Gastroesophageal sphincter (tissue), 4 donors: ENCODE data around the gene FRMD5. TPM values are rescaled to one million over a fixed set of nuclear protein-coding genes. Genes with fewer than 3 reads are reported as not detected.
"Not testable (repeated sequence)": the region's sequence is repeated elsewhere in the genome, so short reads cannot be mapped to it uniquely, and the experiment has no call there.

Experiments
- ATAC-seq: fragments of 150-250 bp; one replicate; pipeline ENCODE4 v1.9.1; 2016; ENCODE audit warnings: mild to moderate bottlenecking, moderate library complexity
- H3K27ac ChIP-seq, 4 donors: fragments of 200-600 bp; sonication (generic) in 3 of 4; 1 replicate in 3 of 4; 2 replicates in 1 of 4; pipeline ENCODE4 v1.5.1; 2016 to 2019
- H3K27me3 ChIP-seq: fragments of 200-600 bp; sonication (generic); one replicate; pipeline ENCODE4 v1.5.1; 2019
- H3K36me3 ChIP-seq, 2 donors: fragments of 200-600 bp; sonication (generic); one replicate each; pipeline ENCODE4 v1.5.1; 2019; ENCODE audit warnings: control low read depth in 1 of 2
- H3K4me1 ChIP-seq, 3 donors: fragments of 200-600 bp; sonication (generic); 1 replicate in 2 of 3; 2 replicates in 1 of 3; pipeline ENCODE4 v1.5.1; 2016 to 2019; ENCODE audit warnings: control low read depth in 2 of 3
- H3K4me3 ChIP-seq, 2 donors: fragments of 200-600 bp; sonication (generic); one replicate each; pipeline ENCODE4 v1.5.1; 2019; ENCODE audit warnings: mild to moderate bottlenecking in 1 of 2, moderate library complexity in 1 of 2
- H3K9me3 ChIP-seq, 3 donors: fragments of 200-600 bp; sonication (generic); one replicate each; pipeline ENCODE4 v1.5.1; 2017 to 2019; ENCODE audit warnings: control low read depth in 2 of 3
- EP300 ChIP-seq: sonication (generic); formaldehyde crosslinking; IDR thresholded peaks from one replicate; pipeline ENCODE4 v1.6.1; 2017; ENCODE audit warnings: antibody characterized with exemption, mild to moderate bottlenecking
- POLR2A ChIP-seq, 2 donors: fragments of 450-650 bp; IDR thresholded peaks; one replicate each; pipeline ENCODE4 v1.6.1; 2017; ENCODE audit warnings: antibody characterized with exemption in 2 of 2, mild to moderate bottlenecking in 2 of 2, moderate library complexity in 1 of 2
- POLR2AphosphoS5 ChIP-seq: sonication (generic); formaldehyde crosslinking; IDR thresholded peaks from one replicate; pipeline ENCODE4 v1.6.1; 2017; ENCODE audit warnings: antibody characterized with exemption
- WGBS, 2 donors: methylation state at CpG; one replicate each; pipeline ENCODE4 v1.1.5; 2018; ENCODE audit warnings: low coverage in 1 of 2; 5-methylcytosine and 5-hydroxymethylcytosine counted together
- total RNA-seq, 4 donors: library from RNA; depleted of rRNA; stranded (reverse); fragments of >200 nt; gene quantifications; one replicate each; pipeline ENCODE4 v1.1.0, GENCODE V29; 2016
- TF ChIP-seq, protein P1 (sequence below), 4 experiments: fragments of 200-600 bp in 2 of 4; fragments of 450-650 bp in 2 of 4; sonication (generic) in 1 of 4; IDR thresholded peaks; one replicate each; pipeline ENCODE4 v1.5.1; 2017 to 2019; ENCODE audit warnings: antibody characterized with exemption in 4 of 4, mild to moderate bottlenecking in 2 of 4, moderate library complexity in 2 of 4

FRMD5 gene
- total RNA-seq, 4 donors from 2014 or later: 0.47 to 1.2 (median 0.90) TPM

DNA sequence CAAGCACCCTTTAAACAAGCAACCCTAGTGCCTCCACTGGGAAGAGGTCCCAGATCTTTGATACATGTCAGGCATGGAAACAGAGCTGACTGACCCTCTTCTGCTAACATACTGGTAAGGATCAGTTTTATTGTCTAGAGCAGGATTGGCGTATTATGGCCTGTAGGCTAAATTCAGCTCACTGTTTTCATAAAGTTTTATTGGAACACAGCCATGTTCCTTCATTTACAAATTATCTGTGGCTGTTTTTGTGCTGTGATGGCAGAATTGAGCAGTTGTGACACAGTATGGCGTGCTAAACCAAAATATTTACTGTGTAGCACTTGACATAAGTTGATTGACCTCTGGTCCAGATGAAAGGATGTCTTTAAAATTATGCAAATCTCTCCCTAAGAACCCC lies 323.2 kb downstream of the FRMD5 start:
- H3K9me3 ChIP-seq: no peaks in the 10 kb centered on the region
- ATAC-seq: no peak
- TF ChIP-seq POLR2A (IDR thresholded peaks at IDR 0.05): no peak
- TF ChIP-seq, protein P1, sequence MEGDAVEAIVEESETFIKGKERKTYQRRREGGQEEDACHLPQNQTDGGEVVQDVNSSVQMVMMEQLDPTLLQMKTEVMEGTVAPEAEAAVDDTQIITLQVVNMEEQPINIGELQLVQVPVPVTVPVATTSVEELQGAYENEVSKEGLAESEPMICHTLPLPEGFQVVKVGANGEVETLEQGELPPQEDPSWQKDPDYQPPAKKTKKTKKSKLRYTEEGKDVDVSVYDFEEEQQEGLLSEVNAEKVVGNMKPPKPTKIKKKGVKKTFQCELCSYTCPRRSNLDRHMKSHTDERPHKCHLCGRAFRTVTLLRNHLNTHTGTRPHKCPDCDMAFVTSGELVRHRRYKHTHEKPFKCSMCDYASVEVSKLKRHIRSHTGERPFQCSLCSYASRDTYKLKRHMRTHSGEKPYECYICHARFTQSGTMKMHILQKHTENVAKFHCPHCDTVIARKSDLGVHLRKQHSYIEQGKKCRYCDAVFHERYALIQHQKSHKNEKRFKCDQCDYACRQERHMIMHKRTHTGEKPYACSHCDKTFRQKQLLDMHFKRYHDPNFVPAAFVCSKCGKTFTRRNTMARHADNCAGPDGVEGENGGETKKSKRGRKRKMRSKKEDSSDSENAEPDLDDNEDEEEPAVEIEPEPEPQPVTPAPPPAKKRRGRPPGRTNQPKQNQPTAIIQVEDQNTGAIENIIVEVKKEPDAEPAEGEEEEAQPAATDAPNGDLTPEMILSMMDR (IDR thresholded peaks at IDR 0.05): no peak
- H3K36me3 ChIP-seq: peaks cover 0 to 20% of the 10 kb centered on the region in 2 donors
- H3K4me3 ChIP-seq: no peak overlapping the region
- no peak overlapping the region for H3K27ac ChIP-seq
- no peaks in the 10 kb centered on the region for H3K27me3 ChIP-seq
- WGBS, 2 donors: 83 to 100% methylated on average over 2 of the region's 2 CpGs
- no peaks in the 10 kb centered on the region for H3K4me1 ChIP-seq

DNA sequence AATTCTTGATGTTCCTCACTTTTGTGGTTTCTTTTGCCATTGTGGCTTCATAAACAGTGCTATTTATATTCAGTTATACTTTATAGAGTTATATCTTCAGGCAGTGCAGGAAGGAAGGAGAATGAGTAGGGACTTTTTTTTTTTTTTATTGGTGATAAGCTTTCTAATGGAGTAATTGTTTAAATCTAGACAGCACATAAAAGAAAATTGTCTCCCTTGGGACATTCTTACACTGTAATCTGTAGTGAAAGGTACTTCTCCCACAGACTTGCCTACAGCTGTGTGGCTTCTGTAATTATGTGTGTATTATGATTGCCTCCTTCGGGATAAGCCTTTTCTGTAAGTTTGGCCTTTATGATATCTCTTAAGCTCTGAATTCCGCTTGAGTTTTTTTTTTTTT lies 326.7 kb downstream of the FRMD5 start:
- TF ChIP-seq, protein P1 (IDR thresholded peaks at IDR 0.05): no peak
- TF ChIP-seq EP300: no peak
- TF ChIP-seq POLR2AphosphoS5: no peak
- no peak for TF ChIP-seq POLR2A (IDR thresholded peaks at IDR 0.05)
- H3K36me3 ChIP-seq: peaks cover 0 to 24% of the 10 kb centered on the region in 2 donors
- no peak overlapping the region for H3K27ac ChIP-seq
- H3K4me3 ChIP-seq: no peak overlapping the region
- 79 to 80% methylated on average over 1 to 2 of the region's 2 CpGs for WGBS, 2 donors
- H3K9me3 ChIP-seq: no peaks in the 10 kb centered on the region
- H3K27me3 ChIP-seq: no peaks in the 10 kb centered on the region
- no peaks in the 10 kb centered on the region for H3K4me1 ChIP-seq
- ATAC-seq: no peak

DNA sequence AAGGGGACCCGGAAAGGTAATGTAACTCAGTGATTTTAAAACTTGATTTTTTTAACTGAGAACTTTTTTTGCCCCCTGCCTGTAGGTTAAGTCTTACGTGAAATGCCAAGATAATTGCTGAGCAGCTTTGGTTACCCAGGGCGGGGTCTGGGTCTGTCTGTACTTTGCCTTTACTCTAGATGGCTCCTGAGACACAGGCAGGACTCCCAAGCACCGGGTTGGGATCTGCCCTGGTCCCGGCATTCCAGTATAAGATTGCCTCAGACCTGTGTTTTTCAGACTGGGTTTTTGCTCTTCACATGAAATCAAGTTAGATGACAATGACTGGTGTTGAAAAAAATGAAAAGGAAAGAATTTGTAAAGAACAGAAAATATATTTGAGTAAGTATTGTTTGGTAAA lies 328.0 kb downstream of the FRMD5 start:
- Histone ChIP-seq H3K27me3 (no peaks in the 10 kb centered on the region), H3K9me3 (no peaks in the 10 kb centered on the region), H3K27ac (no peak overlapping the region), H3K4me1 (no peaks in the 10 kb centered on the region), H3K36me3 (peaks cover 0 to 35% of the 10 kb centered on the region in 2 donors), H3K4me3 (no peak overlapping the region)
- ATAC-seq: no peak
- WGBS, 2 donors: 82 to 93% methylated on average over 3 to 5 of the region's 5 CpGs
- TF ChIP-seq POLR2AphosphoS5: no peak
- no peak for TF ChIP-seq EP300
- TF ChIP-seq, protein P1 (IDR thresholded peaks at IDR 0.05): no peak
- TF ChIP-seq POLR2A (IDR thresholded peaks at IDR 0.05): no peak

DNA sequence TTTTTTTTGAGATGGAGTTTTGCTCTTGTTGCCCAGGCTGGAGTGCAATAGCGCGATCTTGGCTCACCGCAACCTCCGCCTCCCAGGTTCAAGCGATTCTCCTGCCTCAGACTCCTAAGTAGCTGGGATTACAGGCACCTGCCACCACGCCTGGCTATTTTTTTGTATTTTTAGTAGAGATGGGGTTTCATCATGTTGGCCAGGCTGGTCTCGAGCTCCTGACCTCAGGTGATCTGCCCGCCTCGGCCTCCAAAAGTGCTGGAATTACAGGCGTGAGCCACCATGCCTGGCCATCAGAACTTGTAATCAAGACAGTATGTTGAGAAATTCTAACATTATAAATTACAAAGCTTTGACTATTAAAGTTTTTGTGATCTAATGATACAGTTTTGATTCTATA lies 328.4 kb downstream of the FRMD5 start:
- WGBS, 2 donors: 96 to 97% methylated on average over 8 to 10 of the region's 10 CpGs
- H3K36me3 ChIP-seq: peaks cover 0 to 39% of the 10 kb centered on the region in 2 donors
- H3K27me3 ChIP-seq, H3K4me1 ChIP-seq, H3K9me3 ChIP-seq, H3K4me3 ChIP-seq, H3K27ac ChIP-seq, ATAC-seq: not testable (repeated sequence)

GRCh38 chr15:43859546-43859945 lies 335.5 kb downstream of the FRMD5 start:
- H3K27ac ChIP-seq: no peak overlapping the region
- no peak for TF ChIP-seq POLR2A (IDR thresholded peaks at IDR 0.05)
- TF ChIP-seq POLR2AphosphoS5: no peak
- TF ChIP-seq, protein P1 (IDR thresholded peaks at IDR 0.05): no peak
- no peak for TF ChIP-seq EP300
- WGBS, 2 donors: 69% methylated on average over 4 of the region's 4 CpGs; no CpG with 5 or more reads in 1 of the 2 donors

More at GRCh38 chr15:43859546-43859945, 335.5 kb downstream of the FRMD5 start:
- no peak for ATAC-seq
- no peaks in the 10 kb centered on the region for H3K9me3 ChIP-seq
- peaks cover 3 to 59% of the 10 kb centered on the region in 2 donors for H3K36me3 ChIP-seq
- H3K27me3 ChIP-seq: no peaks in the 10 kb centered on the region
- H3K4me1 ChIP-seq: no peaks in the 10 kb centered on the region
- H3K4me3 ChIP-seq: no peak overlapping the region
